Bronchial epithelial cell (primary cell): ENCODE measurements around the gene E2F1. TPM values are rescaled to one million over a fixed set of nuclear protein-coding genes. Genes with fewer than 3 reads are reported as not detected.

Experiments
- DNase-seq: peaks from one replicate; pipeline ENCODE4 v3.0.0-alpha.2; 2010; ENCODE audit warnings: low read depth
- FAIRE-seq: peaks from 2 replicates; lab custom pipeline; 2011; peaks lifted over from hg19 to GRCh38; lab: Jason Lieb, UNC
- H3K27me3 ChIP-seq: 2 replicates; pipeline ENCODE4 v1.5.1; 2011; ENCODE audit warnings: low read length; ENCODE audit not compliant: control insufficient read depth, insufficient read depth
- H3K36me3 ChIP-seq: 2 replicates; pipeline ENCODE4 v1.5.1; 2011; ENCODE audit warnings: low read length; ENCODE audit not compliant: control insufficient read depth, insufficient read depth
- H3K4me3 ChIP-seq: 2 replicates; pipeline ENCODE4 v1.5.1; 2011; ENCODE audit warnings: mild to moderate bottlenecking, low read depth, low read length, control low read depth
- total RNA-seq: library from RNA; depleted of rRNA; stranded (reverse); fragments of >200 nt; gene quantifications from 2 replicates; pipeline ENCODE4 v1.2.1, GENCODE V29; 2014
- TF ChIP-seq, protein P1 (sequence below): IDR thresholded peaks from 2 replicates; pipeline ENCODE4 v1.5.1; 2011; ENCODE audit warnings: mild to moderate bottlenecking, moderate library complexity, low read length, control low read depth, inconsistent platforms; ENCODE audit not compliant: insufficient read depth, severe bottlenecking

The E2F1 gene
- total RNA-seq, 1 donor from 2014 or later = 0.26 TPM

DNA sequence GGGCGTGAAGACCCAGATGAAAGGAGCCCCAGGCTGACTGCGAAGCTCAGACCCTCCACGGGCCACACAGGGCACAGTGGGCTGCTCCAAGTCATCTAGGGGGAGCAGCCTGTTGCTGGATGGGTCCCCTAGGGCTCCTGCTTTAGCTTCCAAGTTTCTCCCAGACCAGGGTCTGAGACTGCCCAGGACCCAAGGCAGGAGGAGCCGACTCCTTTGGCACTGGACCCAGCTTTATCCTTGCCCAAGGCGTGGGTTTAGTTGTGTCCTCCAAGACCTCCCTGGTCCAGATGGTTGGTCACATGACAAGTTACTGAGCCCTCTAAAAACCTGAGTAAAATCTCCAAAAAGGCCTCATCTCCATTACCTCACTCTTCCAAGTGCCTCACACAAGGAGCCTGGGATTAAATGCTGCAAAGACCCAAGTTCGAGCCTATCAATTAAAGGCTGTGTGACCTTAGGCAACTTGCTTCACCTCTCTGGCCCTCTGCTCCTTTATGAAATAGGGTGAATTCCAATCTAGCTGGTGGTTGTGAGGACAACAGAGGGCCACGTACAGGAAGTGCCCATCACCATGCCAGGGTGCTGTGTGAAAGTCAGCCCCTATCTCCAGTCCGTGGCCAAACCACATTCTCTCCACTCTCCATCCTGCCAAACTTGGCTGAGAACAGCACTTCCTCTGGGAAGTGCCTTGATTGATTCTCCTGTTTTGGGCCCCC lies 14.5 kb downstream of the E2F1 start:
- Histone ChIP-seq H3K36me3 (no peaks in the 10 kb centered on the region), H3K4me3 (no peak overlapping the region), H3K27me3 (no peaks in the 10 kb centered on the region)
- FAIRE-seq = no peak
- TF ChIP-seq, protein P1, sequence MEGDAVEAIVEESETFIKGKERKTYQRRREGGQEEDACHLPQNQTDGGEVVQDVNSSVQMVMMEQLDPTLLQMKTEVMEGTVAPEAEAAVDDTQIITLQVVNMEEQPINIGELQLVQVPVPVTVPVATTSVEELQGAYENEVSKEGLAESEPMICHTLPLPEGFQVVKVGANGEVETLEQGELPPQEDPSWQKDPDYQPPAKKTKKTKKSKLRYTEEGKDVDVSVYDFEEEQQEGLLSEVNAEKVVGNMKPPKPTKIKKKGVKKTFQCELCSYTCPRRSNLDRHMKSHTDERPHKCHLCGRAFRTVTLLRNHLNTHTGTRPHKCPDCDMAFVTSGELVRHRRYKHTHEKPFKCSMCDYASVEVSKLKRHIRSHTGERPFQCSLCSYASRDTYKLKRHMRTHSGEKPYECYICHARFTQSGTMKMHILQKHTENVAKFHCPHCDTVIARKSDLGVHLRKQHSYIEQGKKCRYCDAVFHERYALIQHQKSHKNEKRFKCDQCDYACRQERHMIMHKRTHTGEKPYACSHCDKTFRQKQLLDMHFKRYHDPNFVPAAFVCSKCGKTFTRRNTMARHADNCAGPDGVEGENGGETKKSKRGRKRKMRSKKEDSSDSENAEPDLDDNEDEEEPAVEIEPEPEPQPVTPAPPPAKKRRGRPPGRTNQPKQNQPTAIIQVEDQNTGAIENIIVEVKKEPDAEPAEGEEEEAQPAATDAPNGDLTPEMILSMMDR = no peak
- no peak for DNase-seq

DNA sequence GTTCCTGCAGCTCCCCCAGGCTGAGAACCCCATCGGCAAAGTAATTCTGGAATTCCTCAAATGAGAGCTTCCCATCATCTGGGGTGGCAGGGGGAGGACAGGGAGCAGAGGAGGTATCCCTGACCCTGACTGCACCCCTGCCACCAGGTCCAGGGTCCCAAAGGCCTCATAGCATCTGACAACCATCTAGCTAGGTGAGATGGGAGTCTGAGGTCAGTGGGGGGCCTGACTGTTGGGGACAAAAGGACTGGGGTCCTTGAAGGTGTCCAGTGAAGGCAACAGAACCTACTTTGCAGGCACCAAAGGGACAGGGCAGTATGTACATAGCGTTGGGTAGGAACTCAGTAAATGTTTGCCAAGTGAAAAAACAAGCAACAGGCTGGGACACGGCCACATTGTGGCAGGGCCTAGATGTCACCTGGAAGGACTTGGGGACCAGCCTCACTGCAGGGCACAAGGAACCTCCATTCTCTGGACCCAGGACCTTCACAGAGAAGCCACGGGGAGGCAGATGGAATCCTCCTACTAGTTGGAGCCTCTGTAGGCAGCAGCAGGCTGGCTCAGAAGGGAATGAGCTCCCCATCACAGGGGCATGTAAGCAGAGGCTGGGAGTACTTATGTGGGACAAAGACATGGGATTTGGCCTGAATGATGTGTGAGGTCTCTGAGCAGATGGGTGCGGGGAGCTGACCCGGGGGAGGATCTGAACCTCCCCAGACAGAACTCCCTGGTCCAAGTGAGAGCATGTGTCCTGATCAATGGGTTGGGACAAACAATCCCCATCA lies 15.3 kb downstream of the E2F1 start:
- FAIRE-seq = no peak
- H3K27me3 ChIP-seq = no peaks in the 10 kb centered on the region
- no peaks in the 10 kb centered on the region for H3K36me3 ChIP-seq
- DNase-seq = no peak
- no peak overlapping the region for H3K4me3 ChIP-seq
- TF ChIP-seq, protein P1 = no peak

- no peaks in the 10 kb centered on the region for H3K36me3 ChIP-seq
- H3K4me3 ChIP-seq = no peak overlapping the region
- TF ChIP-seq, protein P1 = no peak
- H3K27me3 ChIP-seq = no peaks in the 10 kb centered on the region
- FAIRE-seq = no peak
- no peak for DNase-seq
Observed at GRCh38 chr20:33669873-33670640, 16.1 kb downstream of the E2F1 start.

GRCh38 chr20:33669224-33669623 lies 17.0 kb downstream of the E2F1 start:
- Histone ChIP-seq H3K36me3 (no peaks in the 10 kb centered on the region), H3K4me3 (no peak overlapping the region), H3K27me3 (no peaks in the 10 kb centered on the region)
- TF ChIP-seq, protein P1 = no peak
- DNase-seq = no peak
- no peak for FAIRE-seq

DNA sequence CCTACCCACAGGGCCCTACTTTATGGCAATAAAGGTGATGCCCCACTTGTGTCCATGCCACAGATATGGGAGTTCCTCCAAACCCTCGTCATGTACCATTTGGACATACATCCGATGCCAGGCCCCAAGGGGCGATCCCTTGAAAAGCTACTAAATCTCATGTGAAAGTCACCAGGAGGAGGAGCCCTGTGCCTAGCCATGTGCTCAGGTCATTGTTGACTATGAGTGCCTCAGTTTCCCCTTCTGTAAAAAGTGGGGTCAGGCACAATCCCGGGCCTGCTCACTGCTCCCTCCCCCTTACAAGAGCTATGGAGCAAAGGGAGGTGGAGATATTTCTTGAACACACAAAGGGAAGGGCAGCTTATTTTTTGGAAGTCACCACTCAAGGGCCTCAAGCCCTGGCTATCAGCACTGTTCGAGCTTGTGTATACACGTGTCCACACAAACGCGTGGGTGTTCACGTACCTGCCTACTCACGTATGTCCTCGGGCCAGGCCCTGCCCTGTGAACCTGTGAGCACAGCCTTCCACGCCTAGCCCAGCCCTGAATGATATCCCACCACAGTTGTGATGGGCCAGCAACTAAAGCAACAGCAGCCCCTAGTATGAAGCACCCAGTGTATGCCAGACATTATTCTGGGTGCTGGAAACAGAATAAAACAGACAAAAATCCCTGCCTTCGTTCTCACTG lies 17.6 kb downstream of the E2F1 start:
- TF ChIP-seq, protein P1 = no peak
- Histone ChIP-seq H3K4me3 (no peak overlapping the region), H3K36me3 (no peaks in the 10 kb centered on the region), H3K27me3 (no peaks in the 10 kb centered on the region)
- DNase-seq = no peak
- FAIRE-seq = no peak
